ENCODE results near the gene MAP4K1.
"Not testable (repeated sequence)": the region's sequence is repeated elsewhere in the genome, so short reads cannot be mapped to it uniquely, and the experiment has no call there.

MAP4K1 gene

GRCh38 chr19:38619361-38620174 lies 1.8 kb upstream of the MAP4K1 start:
- DNase-seq, result no peak

DNA sequence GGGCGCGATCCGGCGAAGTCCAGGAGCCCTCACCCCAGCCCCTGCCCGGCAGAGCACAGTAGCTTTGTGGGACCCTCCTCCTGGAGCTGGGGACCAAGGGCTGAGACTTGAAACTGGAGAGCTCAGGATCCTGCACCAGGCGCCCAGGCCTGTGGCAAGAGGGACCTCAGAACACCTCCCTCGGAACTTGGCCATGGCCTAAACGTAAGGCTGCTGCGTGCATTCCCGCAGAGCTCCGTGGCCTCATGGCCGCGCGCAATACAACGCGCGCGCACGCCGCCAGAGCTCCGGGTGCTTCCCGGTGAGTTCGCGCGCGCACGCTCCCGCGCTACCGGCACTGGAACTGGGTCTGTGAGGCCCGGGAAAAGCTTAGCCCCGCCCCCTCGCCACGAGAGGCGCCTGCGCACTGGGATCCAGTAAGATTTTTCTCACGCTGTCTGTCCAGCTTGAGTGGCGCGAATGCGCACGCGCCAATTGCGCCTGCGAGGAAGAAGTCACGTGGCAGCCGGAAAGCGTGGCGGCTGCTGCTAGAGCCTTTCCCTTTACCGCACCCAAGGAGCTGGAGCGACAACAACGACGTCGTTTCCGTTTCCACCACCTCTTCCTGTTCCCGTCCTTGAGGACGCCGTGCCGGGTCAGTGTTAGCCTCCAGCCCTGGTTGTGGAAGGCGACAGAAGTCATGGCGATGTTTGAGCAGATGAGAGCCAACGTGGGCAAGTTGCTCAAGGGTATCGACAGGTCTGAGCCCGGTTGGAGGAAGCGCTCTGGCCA lies 1.0 kb upstream of the MAP4K1 start, which contains the start of gene EIF3K:
Gene EIF3K, plus strand, starts transcription at position 599 of the 771 bp plus-strand sequence. Its CDS starts 81 bp downstream, at position 680.
- DNase-seq, result peak; percentile 97

DNA sequence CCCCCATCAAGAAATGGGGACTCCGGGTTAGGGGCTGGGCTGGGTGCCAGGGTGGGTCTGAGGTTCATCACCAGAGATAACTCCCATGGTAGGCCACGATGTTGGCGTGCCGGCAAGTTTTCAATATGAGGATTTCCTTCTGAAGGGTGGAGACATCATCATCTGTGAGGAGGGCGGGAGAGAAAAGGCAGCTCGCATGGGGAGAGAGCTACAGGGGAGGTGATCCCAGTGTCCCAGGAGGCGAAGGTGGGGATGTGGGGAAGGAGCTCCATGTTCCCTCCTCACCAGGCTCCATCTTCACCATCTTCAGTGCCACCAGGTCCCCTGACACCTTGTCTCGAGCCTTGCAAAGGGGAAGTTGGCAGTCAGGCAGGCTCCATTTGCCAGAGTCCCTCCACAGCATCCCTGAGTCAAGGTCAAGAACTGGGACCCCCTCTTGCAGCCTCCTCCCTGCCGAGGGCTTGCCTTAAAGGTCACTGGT lies 430 bp downstream of the MAP4K1 start:
- no peak for DNase-seq

- DNase-seq, result no peak
Measured at GRCh38 chr19:38616265-38616664, 1.5 kb downstream of the MAP4K1 start.

DNA sequence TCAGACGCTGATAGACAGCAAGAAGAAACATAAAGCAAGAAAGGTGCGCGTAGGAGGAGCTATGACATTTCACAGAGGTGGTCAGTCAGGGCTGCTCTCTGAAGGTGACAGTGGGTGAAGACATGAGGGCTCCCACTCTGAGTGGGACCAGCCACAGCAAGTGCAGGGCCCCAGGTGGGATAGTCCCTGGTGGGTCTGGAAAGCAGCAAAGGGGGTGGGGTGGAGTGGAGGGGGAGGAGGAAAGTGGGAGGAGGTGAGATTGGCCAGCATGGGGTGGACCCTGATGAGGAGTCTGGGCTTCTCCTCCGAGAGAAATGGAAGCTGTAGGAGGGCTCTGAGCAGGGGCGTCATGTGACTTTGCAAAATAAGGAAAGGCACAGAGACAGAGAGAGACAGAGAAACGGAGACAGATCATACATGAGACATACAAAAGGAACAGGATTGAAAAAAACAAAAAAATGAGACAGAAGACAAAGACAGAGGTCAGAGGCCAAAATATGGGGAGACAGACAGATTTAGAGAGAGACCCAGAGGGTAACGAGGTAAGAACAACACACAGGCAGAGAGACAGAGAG lies 2.7 kb downstream of the MAP4K1 start:
- DNase-seq, result no peak

- DNase-seq, result no peak
Measured at GRCh38 chr19:38614289-38614688, 3.5 kb downstream of the MAP4K1 start.

- no peak for DNase-seq
Measured at GRCh38 chr19:38606131-38606530, 11.6 kb downstream of the MAP4K1 start.

- DNase-seq, result not testable (repeated sequence)
Measured at GRCh38 chr19:38602856-38603255, 14.9 kb downstream of the MAP4K1 start.

GRCh38 chr19:38599722-38600121 lies 18.0 kb downstream of the MAP4K1 start:
- no peak for DNase-seq

DNA sequence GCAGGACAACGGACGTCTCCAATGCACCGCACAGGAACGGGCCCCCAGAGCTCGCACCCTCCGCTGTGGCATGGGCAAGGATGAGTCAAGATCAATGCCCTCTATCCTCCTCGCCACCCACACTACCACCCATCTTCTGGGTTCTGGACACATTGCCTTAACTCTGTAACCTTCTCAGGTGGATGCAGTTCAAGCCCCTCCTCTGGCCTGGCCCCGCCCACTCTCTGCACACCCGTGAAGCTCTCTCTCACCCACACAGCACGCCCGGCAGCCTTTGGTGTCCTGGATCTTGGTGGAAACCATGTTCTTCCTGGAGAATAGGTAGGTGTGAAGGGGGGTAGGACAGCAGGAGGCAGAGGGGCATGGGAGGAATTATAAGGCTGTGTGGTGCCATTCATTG lies 20.7 kb downstream of the MAP4K1 start:
- no peak for DNase-seq

DNA sequence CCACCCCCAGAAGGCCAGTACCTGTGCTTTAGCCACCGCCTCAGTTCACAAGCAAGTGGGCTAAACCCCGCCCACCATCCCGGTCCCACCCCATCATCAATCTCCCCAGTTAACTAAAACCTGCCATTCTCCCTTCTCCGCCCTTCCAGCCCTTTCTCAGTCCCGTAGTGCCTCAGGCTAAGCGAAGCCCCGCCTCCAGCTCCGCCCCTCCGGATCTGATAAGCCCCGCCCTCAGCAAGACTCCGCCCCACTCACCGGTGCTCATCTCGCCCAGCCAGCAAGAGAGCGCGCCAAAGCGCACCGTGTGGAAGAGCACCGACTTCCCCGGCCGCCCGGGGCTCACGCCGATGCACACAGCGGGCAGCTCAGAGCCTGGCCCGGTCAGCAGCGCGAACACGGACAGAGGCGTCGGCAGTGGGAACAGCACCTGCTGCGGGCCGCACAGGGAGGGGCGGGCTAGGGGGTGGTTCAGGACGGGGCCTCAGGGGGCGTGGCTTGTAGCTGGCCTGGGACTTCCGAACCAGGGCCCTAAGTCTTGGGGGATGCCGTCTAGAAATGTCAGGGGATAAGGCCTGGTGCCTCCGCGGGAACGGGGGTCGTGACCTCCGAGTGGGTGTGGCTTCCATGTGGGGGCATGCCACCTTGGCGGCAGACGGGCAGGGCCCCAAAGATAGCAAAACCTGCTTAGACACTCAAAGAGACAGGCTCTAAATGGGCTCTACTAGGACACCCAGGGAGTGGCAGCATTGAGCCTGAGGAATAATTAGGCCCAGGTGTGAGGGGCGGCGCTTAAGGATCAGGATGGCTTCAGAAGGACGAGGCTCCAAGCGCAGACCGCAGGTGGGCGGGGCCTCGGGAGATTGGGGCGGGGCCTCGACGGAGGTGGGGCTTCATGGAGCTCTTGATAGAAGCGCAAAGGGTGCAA lies 21.4 kb downstream of the MAP4K1 start:
- no peak for DNase-seq

DNA sequence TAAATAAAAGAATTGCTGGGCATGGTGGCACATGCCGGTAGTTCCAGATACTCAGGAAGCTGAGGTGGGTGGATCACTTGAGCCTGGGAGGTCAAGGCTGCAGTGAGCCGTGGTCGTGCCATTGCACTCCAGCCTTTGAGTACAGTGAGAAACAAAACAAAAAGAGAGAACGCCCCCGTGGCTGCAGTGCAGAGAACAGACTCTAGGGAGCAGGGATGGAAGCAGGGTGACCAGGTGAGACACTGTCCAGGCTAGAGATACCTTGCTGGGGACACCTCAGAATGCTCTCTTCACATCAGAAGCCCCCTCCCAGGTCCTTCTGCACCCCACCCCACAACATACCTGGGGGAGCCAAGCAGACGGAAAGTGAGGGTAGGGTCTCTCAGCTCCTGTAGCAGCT lies 24.8 kb downstream of the MAP4K1 start:
- DNase-seq, result no peak

DNA sequence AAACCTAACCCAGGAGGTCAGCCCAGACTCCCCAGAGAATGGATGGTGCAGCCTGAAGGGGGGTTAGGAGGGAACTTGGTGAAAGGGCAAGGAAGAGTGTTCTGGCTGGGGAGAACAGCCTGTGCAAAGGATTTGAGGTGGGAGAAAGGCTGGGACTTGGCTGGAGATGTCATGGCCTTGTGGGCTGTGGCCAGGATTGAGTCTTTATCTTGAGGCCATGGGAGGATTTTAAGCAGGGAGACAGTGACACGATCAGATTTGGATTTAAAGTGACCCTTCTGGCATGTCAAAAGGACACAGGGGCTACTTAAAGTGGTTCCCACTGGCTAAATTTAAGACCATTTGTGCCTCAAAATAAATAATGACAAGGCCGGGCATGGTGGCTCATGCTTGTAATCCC lies 29.7 kb downstream of the MAP4K1 start:
- DNase-seq, result no peak

- no peak for DNase-seq
Measured at GRCh38 chr19:38587562-38587961, 30.2 kb downstream of the MAP4K1 start.

- no peak for DNase-seq
Measured at GRCh38 chr19:38583985-38584305, 33.8 kb downstream of the MAP4K1 start.

DNA sequence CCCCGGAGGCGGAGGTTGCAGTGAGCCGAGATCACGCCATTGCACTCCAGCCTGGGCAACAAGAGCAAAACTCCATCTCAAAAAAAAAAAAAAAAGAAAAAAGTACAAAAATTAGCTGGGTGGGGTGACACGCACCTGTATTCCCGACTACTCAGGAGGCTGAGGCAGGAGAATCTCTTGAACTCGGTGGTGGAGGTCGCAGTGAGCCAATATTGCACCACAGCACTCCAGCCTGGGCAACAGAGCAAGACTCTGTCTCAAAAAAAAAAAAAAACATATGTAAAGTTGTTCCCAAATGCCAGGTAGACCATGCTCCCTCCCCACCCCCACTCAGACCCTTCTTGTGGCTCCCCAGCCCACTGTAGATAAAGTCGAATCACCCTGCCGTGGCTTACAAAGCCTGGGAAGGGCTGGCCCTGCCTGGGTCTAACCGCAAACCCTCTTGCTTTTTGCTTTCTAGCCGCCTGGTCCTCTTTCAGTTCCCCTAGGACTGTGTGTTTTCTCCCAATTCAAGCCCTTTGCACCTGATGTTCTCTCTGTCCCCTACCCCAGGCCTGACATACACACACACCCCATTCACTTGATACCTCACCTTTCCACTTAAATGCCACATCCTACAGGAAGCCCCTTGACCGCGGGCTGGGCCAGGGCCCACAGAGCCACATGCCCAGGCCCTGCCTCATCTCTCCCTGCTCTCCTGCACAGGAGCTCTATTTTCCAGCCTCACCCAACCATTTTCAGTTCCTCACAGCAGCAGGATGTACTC lies 34.4 kb downstream of the MAP4K1 start:
- no peak for DNase-seq

DNA sequence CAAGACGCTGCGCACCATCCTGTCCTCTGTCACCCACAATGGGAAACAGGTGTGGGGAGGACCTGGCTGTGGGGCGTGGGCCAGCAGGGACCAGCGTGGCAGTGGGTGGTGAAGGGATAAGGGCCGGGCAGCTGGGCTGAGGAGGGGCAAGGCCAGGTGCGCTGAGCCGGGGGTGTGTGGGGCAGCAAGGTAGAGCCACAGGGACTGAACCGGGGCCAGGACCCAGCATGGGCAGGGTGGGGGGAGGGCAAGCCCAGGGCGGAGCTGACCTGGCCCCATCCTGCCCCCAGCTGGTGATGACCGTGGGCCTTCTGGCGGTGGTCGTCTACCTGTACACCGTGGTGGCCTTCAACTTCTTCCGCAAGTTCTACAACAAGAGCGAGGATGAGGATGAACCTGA lies 37.7 kb downstream of the MAP4K1 start:
- no peak for DNase-seq

GRCh38 chr19:38579304-38579703 lies 38.4 kb downstream of the MAP4K1 start:
- DNase-seq, result not testable (repeated sequence)

DNA sequence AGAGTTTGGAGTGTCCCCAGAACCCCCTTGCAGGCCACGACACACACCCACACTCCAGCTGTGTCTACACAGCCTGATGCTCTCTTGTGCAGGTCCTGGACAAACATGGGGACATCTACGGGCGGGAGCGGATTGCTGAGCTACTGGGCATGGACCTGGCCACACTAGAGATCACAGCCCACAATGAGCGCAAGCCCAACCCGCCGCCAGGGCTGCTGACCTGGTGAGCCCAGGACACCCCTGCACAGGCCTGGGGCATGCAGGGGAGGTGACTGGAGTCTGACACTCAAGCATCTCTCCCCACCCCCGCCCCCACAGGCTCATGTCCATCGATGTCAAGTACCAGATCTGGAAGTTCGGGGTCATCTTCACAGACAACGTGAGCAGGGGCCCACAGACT lies 39.9 kb downstream of the MAP4K1 start:
- DNase-seq, result no peak

DNA sequence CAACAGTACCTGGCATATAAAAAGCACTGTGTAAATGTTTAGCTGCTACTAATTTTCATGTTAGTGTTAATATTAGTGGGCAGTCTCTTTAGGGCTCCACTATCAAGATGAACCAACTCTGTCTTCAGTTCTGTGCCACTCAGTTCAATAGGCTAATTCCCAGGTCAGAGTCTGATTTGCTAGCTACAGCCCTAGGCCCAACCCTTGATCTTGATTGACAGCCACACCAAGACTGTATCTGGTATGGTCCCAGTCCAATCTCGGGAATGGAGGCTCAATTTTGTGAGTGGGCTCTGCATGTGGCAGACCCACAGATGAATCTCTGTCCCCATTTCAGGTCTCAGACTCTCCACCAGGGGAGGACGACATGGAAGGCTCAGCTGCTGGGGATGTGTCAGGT lies 46.1 kb downstream of the MAP4K1 start:
- DNase-seq, result no peak

DNA sequence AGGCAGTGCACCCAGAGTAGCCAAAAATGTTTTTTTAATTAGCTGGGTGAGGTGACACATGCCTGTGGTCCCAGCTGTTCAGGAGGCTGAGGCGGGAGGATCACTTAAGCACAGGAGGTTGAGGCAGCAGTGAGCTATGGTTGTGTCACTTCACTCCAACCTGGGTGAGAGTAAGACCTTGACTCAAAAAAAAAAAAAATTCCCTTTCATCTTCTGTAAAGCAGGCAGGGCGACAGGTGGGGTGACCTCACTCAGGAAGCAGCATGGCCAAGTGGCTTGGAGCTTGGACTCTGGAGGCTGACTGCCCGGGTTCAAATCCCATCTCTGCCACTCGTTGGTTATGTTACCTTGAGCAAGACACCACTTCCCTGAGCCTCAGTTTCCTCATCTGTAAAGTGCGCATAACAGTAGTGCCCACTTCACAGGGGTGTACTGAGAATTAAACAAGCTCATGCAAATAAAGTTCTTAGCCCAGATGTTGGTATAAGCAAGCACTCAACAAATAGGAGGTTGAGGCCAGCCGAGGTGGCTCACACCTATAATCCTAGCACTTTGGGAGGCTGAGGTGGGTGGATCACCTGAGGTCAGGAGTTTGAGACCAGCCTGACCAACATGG lies 48.3 kb downstream of the MAP4K1 start:
- DNase-seq, result no peak

All from T1000 (cell line).